Esophagus squamous epithelium (tissue), 4 donors: ENCODE results near the gene MOAP1.

Source experiments
- POLR2A ChIP-seq, 4 donors: fragments of 450-650 bp; IDR thresholded peaks; one replicate each; pipeline ENCODE4 v1.6.1; 2017; ENCODE audit warnings: antibody characterized with exemption in 4 of 4, mild to moderate bottlenecking in 4 of 4, moderate library complexity in 3 of 4
- TF ChIP-seq, protein P1 (sequence below), 6 experiments: fragments of 450-650 bp in 4 of 6; fragments of 200-600 bp in 2 of 6; sonication (generic) in 2 of 6; IDR thresholded peaks; one replicate each; pipeline ENCODE4 v1.5.1; 2016 to 2019; ENCODE audit warnings: antibody characterized with exemption in 6 of 6, mild to moderate bottlenecking in 4 of 6, moderate library complexity in 4 of 6

- TF ChIP-seq, protein P1, sequence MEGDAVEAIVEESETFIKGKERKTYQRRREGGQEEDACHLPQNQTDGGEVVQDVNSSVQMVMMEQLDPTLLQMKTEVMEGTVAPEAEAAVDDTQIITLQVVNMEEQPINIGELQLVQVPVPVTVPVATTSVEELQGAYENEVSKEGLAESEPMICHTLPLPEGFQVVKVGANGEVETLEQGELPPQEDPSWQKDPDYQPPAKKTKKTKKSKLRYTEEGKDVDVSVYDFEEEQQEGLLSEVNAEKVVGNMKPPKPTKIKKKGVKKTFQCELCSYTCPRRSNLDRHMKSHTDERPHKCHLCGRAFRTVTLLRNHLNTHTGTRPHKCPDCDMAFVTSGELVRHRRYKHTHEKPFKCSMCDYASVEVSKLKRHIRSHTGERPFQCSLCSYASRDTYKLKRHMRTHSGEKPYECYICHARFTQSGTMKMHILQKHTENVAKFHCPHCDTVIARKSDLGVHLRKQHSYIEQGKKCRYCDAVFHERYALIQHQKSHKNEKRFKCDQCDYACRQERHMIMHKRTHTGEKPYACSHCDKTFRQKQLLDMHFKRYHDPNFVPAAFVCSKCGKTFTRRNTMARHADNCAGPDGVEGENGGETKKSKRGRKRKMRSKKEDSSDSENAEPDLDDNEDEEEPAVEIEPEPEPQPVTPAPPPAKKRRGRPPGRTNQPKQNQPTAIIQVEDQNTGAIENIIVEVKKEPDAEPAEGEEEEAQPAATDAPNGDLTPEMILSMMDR (IDR thresholded peaks at IDR 0.05) = no peak
- no peak for TF ChIP-seq POLR2A (IDR thresholded peaks at IDR 0.05)
Measured at GRCh38 chr14:93220509-93220908, 35.8 kb upstream of the MOAP1 start.
